ENCODE measurements around the gene SLC16A10. TPM values are rescaled to one million over a fixed set of nuclear protein-coding genes. Genes with fewer than 3 reads are reported as not detected.

The SLC16A10 gene
- total RNA-seq, 2 donors from 2014 or later = 8.7 to 13.8 TPM

DNA sequence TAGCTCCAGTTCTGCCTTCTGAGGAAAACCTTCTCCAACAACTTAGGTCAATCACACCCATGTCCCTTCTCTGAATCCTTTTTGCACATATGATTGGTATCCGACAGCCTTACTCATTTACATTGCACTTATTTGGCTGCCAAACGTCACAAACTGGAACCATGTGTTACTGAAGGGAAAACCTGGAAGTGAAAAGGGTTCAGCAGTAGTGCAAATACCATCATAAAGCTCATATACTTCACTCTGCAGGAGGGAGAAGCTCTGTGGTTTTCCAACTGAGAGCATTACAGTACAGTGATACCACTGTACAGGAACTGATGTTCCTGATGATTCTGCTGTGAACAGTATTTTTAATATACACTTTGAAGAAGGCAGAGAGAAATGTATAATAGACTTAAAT is 87.8 kb downstream of the SLC16A10 start:
- Mint-ChIP-seq H3K27ac (no peak overlapping the region), H3K4me1 (peaks cover 10% of the 10 kb centered on the region), H3K9me3 (no peaks in the 10 kb centered on the region), H3K4me3 (no peak overlapping the region), H3K27me3 (ENCODE audit: insufficient read depth) (no peaks in the 10 kb centered on the region), H3K36me3 (ENCODE audit: low read depth) (no peaks in the 10 kb centered on the region)
- H3K36me3 ChIP-seq (ENCODE audit: control insufficient read depth, insufficient read depth, low read length) = no peaks in the 10 kb centered on the region
- H3K4me3 ChIP-seq (ENCODE audit: low read length) = no peak overlapping the region
- WGBS, 2 experiments (ENCODE audit: insufficient coverage in 1 of 2, insufficient read length in 1 of 2) = 88 to 89% methylated on average over 1 to 2 of the region's 2 CpGs
- H3K4me1 ChIP-seq (ENCODE audit: control insufficient read depth, insufficient read depth, low read length) = no peaks in the 10 kb centered on the region
- TF ChIP-seq, protein P1, sequence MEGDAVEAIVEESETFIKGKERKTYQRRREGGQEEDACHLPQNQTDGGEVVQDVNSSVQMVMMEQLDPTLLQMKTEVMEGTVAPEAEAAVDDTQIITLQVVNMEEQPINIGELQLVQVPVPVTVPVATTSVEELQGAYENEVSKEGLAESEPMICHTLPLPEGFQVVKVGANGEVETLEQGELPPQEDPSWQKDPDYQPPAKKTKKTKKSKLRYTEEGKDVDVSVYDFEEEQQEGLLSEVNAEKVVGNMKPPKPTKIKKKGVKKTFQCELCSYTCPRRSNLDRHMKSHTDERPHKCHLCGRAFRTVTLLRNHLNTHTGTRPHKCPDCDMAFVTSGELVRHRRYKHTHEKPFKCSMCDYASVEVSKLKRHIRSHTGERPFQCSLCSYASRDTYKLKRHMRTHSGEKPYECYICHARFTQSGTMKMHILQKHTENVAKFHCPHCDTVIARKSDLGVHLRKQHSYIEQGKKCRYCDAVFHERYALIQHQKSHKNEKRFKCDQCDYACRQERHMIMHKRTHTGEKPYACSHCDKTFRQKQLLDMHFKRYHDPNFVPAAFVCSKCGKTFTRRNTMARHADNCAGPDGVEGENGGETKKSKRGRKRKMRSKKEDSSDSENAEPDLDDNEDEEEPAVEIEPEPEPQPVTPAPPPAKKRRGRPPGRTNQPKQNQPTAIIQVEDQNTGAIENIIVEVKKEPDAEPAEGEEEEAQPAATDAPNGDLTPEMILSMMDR (conservative IDR thresholded peaks at IDR 0.05) = no peak
- no peak overlapping the region for H3K9ac ChIP-seq (ENCODE audit: extremely low read depth, low read length, poor library complexity, severe bottlenecking)
- no peaks in the 10 kb centered on the region for H3K27me3 ChIP-seq (ENCODE audit: control insufficient read depth, insufficient read depth, low read length, poor library complexity, severe bottlenecking)
- no peaks in the 10 kb centered on the region for H3K9me3 ChIP-seq (ENCODE audit: control insufficient read depth, low read length)
- DNase-seq = no peak
- H3K27ac ChIP-seq (ENCODE audit: low read depth, low read length) = no peak overlapping the region

DNA sequence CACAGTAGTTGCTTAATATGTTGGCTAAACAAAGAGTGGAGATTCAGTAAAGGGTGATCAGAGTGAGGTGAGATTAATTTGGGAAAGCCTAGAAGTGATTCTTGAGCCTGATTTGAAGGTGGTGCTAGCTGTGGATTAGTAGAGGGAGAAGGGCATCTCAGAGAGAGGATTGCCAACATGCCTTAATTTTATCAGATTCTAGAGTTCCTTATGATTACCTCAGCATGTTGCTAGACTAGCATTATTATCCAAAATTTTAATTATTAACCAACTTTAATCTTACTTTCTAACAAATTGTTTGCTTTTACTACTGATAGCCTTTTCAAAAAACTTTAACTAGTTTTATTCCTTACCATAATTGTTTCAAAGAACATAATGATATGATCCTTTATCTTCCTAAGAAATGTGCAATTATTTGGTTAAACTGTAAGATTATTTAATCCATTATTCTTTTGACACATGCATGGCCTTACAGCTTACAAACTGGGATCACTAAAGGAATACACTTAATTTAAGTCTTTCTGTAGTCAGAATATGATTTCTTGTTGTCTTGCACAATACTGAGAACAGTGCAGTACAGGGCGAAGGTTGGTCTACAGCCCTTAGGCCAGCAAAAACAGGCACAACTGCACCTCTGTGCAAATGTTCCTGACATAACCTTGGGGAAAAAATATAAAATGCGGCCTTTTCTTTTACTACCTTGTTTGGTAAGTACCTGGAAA is 88.9 kb downstream of the SLC16A10 start:
- H3K4me1 Mint-ChIP-seq = peaks cover 10% of the 10 kb centered on the region

DNA sequence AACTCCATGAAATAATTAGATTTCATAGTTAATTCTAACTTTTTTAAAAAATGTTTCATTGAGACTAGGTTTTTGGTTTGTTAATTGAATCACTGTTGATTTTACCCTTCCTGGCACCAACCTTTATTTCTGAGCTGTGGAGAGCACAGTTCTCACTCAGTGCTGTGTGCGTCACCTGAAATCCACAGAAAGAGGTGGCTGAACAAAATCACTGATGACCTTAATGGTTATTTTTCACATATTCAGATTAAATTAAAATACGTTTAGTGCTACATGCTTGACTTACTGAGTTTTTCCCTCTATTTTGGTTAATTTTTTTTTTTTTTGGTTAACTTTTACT is 89.4 kb downstream of the SLC16A10 start:
- WGBS, 2 experiments (ENCODE audit: insufficient coverage in 1 of 2, insufficient read length in 1 of 2) = 98 to 100% methylated on average over 1 to 2 of the region's 2 CpGs
- Mint-ChIP-seq H3K36me3 (ENCODE audit: low read depth) (no peaks in the 10 kb centered on the region), H3K9me3 (no peaks in the 10 kb centered on the region), H3K27me3 (ENCODE audit: insufficient read depth) (no peaks in the 10 kb centered on the region), H3K4me1 (peaks cover 10% of the 10 kb centered on the region), H3K27ac (no peak overlapping the region), H3K4me3 (no peak overlapping the region)
- TF ChIP-seq, protein P1 (conservative IDR thresholded peaks at IDR 0.05) = no peak
- H3K4me3 ChIP-seq (ENCODE audit: low read length) = no peak overlapping the region
- no peak for DNase-seq
- H3K27me3 ChIP-seq (ENCODE audit: control insufficient read depth, insufficient read depth, low read length, poor library complexity, severe bottlenecking) = no peaks in the 10 kb centered on the region
- no peak overlapping the region for H3K27ac ChIP-seq (ENCODE audit: low read depth, low read length)
- no peaks in the 10 kb centered on the region for H3K36me3 ChIP-seq (ENCODE audit: control insufficient read depth, insufficient read depth, low read length)
- H3K9ac ChIP-seq (ENCODE audit: extremely low read depth, low read length, poor library complexity, severe bottlenecking) = no peak overlapping the region
- H3K9me3 ChIP-seq (ENCODE audit: control insufficient read depth, low read length) = no peaks in the 10 kb centered on the region
- no peaks in the 10 kb centered on the region for H3K4me1 ChIP-seq (ENCODE audit: control insufficient read depth, insufficient read depth, low read length)

More for the DNA sequence above, 88.9 kb downstream of the SLC16A10 start:
- no peak for DNase-seq
- no peak overlapping the region for H3K4me3 ChIP-seq (ENCODE audit: low read length)
- no peaks in the 10 kb centered on the region for H3K4me1 ChIP-seq (ENCODE audit: control insufficient read depth, insufficient read depth, low read length)
- no peaks in the 10 kb centered on the region for H3K9me3 ChIP-seq (ENCODE audit: control insufficient read depth, low read length)
- no peak overlapping the region for H3K27ac Mint-ChIP-seq
- no peak overlapping the region for H3K4me3 Mint-ChIP-seq
- H3K36me3 ChIP-seq (ENCODE audit: control insufficient read depth, insufficient read depth, low read length) = no peaks in the 10 kb centered on the region
- WGBS, 2 experiments (ENCODE audit: insufficient coverage in 1 of 2, insufficient read length in 1 of 2) = 87 to 100% methylated on average over 1 to 2 of the region's 2 CpGs
- H3K9me3 Mint-ChIP-seq = no peaks in the 10 kb centered on the region
- H3K27ac ChIP-seq (ENCODE audit: low read depth, low read length) = no peak overlapping the region
- H3K36me3 Mint-ChIP-seq (ENCODE audit: low read depth) = no peaks in the 10 kb centered on the region
- no peaks in the 10 kb centered on the region for H3K27me3 ChIP-seq (ENCODE audit: control insufficient read depth, insufficient read depth, low read length, poor library complexity, severe bottlenecking)
- TF ChIP-seq, protein P1 (conservative IDR thresholded peaks at IDR 0.05) = no peak
- no peaks in the 10 kb centered on the region for H3K27me3 Mint-ChIP-seq (ENCODE audit: insufficient read depth)
- no peak overlapping the region for H3K9ac ChIP-seq (ENCODE audit: extremely low read depth, low read length, poor library complexity, severe bottlenecking)
